ENCODE results near the gene COL20A1.

Gene COL20A1

DNA sequence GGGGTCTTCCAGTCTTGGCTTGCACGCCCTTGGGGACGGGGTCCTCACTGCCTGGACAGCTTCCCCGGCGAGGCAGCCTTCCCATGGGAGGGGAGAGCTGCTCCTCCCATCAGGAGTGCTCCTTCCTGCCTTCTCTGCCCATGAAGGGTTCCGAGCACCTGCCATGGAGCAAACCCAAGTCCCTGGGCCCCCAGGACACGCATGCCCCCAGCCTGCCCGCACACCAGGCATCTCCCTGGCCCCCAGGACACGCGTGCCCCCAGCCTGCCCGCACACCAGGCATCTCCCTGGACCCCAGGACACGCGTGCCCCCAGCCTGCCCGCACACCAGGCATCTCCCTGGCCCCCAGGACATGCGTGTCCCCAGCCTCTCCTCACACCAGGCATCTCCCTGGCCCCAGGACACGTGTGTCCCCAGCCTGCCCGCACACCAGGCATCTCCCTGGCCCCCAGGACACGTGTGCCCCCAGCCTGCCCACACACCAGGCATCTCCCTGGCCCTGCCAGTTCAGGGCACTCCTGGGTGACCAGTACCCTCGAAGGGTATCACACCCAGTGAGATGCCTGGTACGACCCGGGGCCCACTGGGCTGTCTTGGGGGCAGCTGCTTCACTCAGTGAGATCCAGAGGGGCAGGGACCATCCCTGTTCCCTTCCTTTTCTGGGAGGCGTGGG, 21.7 kb downstream of the COL20A1 start:
- in situ Hi-C loops (cut with HindIII; ENCODE audit: low sequenced_read_pairs): no loop called here

DNA sequence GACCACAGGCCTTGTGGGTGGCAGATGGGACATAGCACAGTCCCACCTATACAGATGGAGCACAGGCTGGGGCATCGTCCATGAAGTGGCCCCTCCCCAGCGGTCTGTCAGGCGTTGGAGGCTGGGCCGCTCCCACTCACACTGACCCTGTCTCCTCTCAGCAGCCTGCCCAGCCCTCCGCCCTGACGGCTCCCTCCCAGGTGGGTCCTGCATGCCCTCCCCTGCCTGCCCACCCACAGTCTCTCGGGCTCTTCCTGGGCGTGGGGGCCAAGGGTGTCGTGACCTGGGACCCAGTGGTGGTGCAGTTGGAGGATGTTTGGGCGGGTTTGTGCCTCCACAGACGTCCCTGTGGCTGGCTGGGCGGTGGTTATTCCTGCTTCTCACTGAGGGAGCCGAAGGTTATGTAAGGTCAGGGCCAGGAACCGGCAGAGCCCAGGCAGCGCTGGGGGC, 22.3 kb downstream of the COL20A1 start:
- TF ChIP-seq CTCF (IDR thresholded peaks at IDR 0.05; ENCODE audit: low read depth, low read length): no peak
- DNase-seq (ENCODE audit: low read depth, low spot score): no peak
- no peak overlapping the region for H3K4me3 ChIP-seq (ENCODE audit: low read depth, low read length)
- in situ Hi-C loops (cut with HindIII; ENCODE audit: low sequenced_read_pairs): no loop called here

More for the DNA sequence above, 21.7 kb downstream of the COL20A1 start:
- no peak overlapping the region for H3K4me3 ChIP-seq (ENCODE audit: low read depth, low read length)
- TF ChIP-seq CTCF (IDR thresholded peaks at IDR 0.05; ENCODE audit: low read depth, low read length): no peak
- DNase-seq (ENCODE audit: low read depth, low spot score): no peak

DNA sequence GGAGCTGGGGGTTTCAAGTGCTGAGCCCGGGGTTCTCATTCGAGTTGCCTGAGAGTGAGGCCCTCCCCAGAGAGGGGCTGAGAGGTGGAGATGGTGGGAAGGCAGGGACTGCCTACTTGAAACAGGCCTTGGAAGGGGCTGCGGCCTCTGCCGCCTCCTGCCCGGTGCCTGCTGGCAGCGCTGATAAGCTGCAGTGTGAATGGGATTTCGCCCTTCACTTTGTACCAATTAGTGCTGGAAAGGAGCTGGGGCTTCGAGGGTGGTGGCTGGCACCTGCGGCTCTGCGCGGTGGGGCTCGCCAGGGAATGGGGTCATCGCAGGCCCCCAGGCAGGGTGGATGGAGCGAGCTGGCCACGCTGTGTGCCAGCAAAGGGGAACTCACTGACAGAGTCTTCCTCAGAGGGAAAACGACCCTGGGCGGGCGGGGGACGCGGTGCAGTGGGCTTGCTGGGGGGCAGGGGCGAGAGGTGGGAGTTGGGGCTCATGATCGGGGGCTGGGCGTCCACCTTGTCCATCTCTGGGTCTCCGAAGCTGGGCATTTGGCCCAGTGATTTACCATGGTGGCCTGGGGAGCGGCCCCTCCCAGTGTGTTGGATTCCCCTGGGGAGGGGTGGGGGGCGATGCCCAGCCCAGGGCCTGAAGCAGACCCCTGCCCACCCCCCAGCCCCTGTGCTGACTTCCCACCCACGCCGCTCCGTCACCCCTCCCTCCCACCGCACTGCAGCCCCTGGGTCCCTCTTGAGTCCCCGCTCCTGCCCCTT, 22.9 kb downstream of the COL20A1 start:
- no peak for TF ChIP-seq CTCF (IDR thresholded peaks at IDR 0.05; ENCODE audit: low read depth, low read length)
- in situ Hi-C loops (cut with HindIII; ENCODE audit: low sequenced_read_pairs): no loop called here

DNA sequence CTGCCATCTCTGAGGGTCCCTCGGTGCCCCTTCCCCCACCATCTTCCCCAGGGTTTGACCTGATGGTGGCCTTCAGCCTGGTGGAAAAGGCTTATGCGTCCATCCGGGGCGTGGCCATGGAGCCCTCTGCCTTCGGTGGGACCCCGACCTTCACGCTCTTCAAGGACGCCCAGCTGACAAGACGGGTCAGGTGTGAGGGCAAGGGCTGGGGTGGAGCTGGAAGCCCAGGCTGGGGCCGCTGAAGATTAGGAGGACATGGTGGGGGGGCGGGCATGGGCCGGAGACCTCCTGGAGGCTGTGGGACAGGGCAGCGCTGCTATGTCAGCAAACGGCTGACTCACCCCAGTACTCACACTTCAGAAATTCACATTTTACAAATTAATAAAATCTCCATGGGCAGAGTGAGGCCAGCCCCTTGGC, 23.5 kb downstream of the COL20A1 start:
- in situ Hi-C loops (cut with HindIII; ENCODE audit: low sequenced_read_pairs): no loop called here

More for the DNA sequence above, 22.9 kb downstream of the COL20A1 start:
- no peak overlapping the region for H3K4me3 ChIP-seq (ENCODE audit: low read depth, low read length)
- no peak for DNase-seq (ENCODE audit: low read depth, low spot score)

DNA sequence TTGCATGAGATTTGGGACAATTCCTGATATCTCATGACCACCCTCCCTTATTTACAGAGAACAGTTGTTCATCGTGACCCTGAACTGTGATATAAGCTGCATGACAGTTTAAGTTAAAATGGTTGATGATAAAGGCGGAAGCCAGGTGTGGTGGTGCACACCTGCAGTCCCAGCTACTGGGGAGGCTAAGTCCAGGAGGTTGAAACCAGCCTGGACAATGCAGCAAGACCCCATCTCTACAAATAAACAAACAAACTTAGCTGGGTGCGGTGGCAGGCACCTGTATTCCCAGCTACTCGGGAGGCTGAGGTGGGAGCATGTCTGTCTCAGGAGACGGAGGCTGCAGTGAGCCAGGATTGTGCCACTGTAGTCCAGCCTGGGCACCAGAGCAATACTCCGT, 24.1 kb downstream of the COL20A1 start:
- no peak overlapping the region for H3K4me3 ChIP-seq (ENCODE audit: low read depth, low read length)
- TF ChIP-seq CTCF (IDR thresholded peaks at IDR 0.05; ENCODE audit: low read depth, low read length): no peak
- in situ Hi-C loops (cut with HindIII; ENCODE audit: low sequenced_read_pairs): no loop called here
- DNase-seq (ENCODE audit: low read depth, low spot score): no peak

More for the DNA sequence above, 23.5 kb downstream of the COL20A1 start:
- no peak overlapping the region for H3K4me3 ChIP-seq (ENCODE audit: low read depth, low read length)
- no peak for DNase-seq (ENCODE audit: low read depth, low spot score)
- no peak for TF ChIP-seq CTCF (IDR thresholded peaks at IDR 0.05; ENCODE audit: low read depth, low read length)

DNA sequence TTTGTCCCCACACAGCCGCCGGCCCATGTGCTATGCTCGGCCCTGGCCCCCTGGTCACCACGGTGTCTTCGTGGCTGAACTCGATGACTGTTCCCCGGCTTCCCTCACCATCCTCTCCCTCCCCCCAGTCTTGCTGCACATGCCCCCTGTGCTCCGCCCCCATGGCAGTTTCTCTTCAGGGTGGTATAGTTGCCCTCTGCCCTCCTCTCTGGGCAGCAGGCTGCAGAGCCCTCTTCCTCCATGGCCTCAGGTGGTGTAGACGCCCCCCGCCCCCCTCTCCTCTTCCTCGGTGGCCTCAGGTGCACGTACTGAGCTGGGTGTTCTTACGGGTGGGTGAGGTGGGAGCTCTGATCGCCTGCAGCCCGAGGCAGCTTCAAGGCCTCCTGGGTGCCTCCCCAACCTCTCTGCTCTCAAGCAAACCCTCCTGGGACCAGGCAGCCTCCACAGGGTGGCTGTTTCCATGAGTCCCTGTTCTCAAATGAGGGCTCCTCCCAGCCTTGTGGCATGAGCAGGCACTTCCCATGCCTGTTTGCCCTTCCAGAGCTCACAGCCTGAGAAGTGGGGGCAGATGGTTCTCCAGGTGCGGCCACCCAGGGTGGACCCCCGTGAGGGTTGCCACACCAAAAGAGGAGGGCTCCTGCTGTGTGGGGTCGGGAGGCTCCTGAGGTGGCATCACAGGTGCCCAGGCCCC, 24.8 kb downstream of the COL20A1 start:
- TF ChIP-seq CTCF (IDR thresholded peaks at IDR 0.05; ENCODE audit: low read depth, low read length): no peak
- in situ Hi-C loops (cut with HindIII; ENCODE audit: low sequenced_read_pairs): no loop called here
- no peak overlapping the region for H3K4me3 ChIP-seq (ENCODE audit: low read depth, low read length)
- no peak for DNase-seq (ENCODE audit: low read depth, low spot score)

Data from astrocyte of the spinal cord (primary cell).